ENCODE measurements around the gene KCND3.

DNA sequence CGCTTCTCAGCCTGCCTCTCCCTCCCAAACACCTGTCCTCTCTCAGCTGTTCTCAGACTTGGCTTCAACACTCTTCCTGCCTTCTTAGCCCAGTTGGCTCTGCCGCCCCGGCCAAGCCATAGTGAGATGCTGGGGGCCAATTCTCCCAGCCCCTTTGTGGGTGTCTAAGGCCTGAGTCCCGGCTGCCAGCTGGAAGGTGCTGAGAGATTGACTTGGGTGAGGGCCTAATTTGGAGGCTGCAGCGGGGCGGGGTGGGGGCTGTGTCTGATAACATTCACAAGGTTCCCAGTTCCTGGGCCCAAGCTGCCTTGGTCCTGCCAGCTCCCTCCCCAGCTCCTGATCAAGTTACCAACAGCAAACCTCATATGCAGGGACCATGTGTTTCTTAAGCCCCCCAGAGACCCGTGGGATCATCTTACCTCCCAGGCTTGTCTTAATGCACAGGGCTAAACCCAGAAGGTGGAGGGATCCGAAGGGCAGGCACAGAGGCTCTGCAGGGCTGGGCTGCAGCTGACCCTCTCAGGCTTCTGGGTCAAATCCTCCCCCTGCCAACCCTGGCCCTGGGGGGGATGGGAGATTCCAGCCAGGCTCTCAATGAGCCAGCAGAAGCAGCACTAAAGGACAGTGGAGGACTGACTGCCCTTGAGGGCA, 260.1 kb downstream of the KCND3 start:
- TF ChIP-seq POLR2A (IDR thresholded peaks at IDR 0.05; ENCODE audit: low read depth, low read length) (no peak), MAFK (IDR thresholded peaks at IDR 0.05; ENCODE audit: low read depth, low read length) (no peak), RAD21 (IDR thresholded peaks at IDR 0.05; ENCODE audit: low read length) (no peak), RCOR1 (IDR thresholded peaks at IDR 0.05; ENCODE audit: insufficient replicate concordance, low read length) (no peak), SMC3 (IDR thresholded peaks at IDR 0.05; ENCODE audit: low read depth, low read length) (no peak), MAZ (IDR thresholded peaks at IDR 0.05; ENCODE audit: borderline replicate concordance, low read depth, low read length) (no peak), FOS (IDR thresholded peaks at IDR 0.05; ENCODE audit: low read depth, low read length) (no peak), CEBPB (IDR thresholded peaks at IDR 0.05; ENCODE audit: low read depth, low read length) (no peak), RFX5 (IDR thresholded peaks at IDR 0.05; ENCODE audit: low read depth, low read length) (no peak), CHD1 (IDR thresholded peaks at IDR 0.05; ENCODE audit: low read depth, low read length) (no peak)
- TF ChIP-seq, protein P1, sequence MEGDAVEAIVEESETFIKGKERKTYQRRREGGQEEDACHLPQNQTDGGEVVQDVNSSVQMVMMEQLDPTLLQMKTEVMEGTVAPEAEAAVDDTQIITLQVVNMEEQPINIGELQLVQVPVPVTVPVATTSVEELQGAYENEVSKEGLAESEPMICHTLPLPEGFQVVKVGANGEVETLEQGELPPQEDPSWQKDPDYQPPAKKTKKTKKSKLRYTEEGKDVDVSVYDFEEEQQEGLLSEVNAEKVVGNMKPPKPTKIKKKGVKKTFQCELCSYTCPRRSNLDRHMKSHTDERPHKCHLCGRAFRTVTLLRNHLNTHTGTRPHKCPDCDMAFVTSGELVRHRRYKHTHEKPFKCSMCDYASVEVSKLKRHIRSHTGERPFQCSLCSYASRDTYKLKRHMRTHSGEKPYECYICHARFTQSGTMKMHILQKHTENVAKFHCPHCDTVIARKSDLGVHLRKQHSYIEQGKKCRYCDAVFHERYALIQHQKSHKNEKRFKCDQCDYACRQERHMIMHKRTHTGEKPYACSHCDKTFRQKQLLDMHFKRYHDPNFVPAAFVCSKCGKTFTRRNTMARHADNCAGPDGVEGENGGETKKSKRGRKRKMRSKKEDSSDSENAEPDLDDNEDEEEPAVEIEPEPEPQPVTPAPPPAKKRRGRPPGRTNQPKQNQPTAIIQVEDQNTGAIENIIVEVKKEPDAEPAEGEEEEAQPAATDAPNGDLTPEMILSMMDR (conservative IDR thresholded peaks at IDR 0.05; ENCODE audit: low read depth, low read length): no peak
- TF ChIP-seq, protein P2, sequence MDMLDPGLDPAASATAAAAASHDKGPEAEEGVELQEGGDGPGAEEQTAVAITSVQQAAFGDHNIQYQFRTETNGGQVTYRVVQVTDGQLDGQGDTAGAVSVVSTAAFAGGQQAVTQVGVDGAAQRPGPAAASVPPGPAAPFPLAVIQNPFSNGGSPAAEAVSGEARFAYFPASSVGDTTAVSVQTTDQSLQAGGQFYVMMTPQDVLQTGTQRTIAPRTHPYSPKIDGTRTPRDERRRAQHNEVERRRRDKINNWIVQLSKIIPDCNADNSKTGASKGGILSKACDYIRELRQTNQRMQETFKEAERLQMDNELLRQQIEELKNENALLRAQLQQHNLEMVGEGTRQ (IDR thresholded peaks at IDR 0.05; ENCODE audit: low read depth, low read length): no peak
- TF ChIP-seq, protein P3, sequence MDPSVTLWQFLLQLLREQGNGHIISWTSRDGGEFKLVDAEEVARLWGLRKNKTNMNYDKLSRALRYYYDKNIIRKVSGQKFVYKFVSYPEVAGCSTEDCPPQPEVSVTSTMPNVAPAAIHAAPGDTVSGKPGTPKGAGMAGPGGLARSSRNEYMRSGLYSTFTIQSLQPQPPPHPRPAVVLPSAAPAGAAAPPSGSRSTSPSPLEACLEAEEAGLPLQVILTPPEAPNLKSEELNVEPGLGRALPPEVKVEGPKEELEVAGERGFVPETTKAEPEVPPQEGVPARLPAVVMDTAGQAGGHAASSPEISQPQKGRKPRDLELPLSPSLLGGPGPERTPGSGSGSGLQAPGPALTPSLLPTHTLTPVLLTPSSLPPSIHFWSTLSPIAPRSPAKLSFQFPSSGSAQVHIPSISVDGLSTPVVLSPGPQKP (IDR thresholded peaks at IDR 0.05; ENCODE audit: borderline replicate concordance, low read depth, low read length): no peak

Data from IMR-90 (cell line).